GM18951 (cell line): ENCODE measurements around the gene RCBTB2.

Experiments
- POLR2A ChIP-seq: IDR thresholded peaks from 4 replicates; pipeline ENCODE4 v1.6.1; 2011; ENCODE audit warnings: mild to moderate bottlenecking; ENCODE audit not compliant: insufficient read length, insufficient read depth; ENCODE audit errors: extremely low read depth
- in situ Hi-C: fragments of 300-500 bp; cut with MboI; formaldehyde crosslinking; loops from one replicate; pipeline ENCODE4 v1.12.0; 2022; ENCODE audit warnings: low sequenced_read_pairs, mixed read lengths, inconsistent platforms; ENCODE audit not compliant: unreplicated experiment

The RCBTB2 gene

DNA sequence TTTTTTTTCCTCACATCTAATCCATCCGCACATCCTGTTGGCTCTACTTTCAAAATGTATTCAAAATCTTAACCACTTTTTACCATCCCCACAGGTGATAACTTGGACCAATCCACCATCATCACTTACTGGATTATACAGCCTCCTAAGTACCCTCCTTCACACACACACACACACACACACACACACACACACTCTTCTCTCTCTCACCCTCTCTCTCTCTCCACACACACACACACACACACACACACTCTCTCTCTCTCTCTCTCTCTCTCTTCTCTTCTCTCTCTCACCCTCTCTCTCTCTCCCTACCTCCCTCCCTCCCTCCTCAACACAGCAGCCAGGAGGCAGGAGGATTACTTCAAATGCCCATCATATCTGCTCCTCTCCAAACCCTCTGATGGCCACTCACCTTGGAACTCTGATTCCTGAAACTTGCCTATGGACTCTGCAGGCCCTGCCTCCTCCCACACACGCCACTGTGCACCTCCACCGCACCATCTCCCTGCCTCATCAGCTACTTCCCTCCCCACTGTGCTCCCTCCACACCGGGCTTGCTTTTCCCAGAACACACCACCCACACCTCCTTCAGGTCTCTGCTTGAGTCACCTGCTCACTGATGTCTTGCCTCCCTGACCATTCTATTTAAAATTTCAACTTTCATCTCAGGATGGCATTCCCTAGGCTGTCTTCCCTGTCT is 39.7 kb downstream of the RCBTB2 start:
- in situ Hi-C loops = loop anchor here (10.0 kb wide), 1 partner anchor 82 kb away; no protein-coding TSS in a partner anchor
- TF ChIP-seq POLR2A = no peak

DNA sequence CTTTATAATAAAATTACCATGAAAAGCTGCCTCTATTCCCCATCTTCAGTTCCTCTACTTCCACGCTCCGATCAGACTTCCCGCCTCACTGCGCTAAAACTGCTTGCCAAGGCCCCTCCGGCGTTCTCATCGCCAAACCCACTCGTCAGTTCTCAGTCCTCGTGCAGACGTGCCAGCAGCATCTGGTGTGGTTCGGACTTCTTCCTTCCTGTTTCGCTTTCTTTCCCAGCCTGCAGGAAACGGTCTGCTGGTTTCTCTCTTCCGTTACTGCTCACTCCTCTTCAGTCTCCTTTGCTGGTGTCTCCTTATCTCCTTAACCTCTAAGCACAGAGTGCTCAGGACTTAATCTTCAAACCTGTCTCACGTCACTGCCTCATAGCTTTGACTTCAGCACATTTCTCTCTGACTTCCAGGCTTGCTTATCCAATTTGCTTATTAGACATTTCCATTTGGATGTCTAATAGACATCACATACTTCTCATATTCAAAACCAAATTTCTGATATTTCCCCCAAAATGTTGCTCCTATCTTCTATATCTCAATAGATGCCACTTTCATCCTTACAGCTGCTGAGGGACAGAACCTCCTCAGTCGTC is 40.3 kb downstream of the RCBTB2 start:
- peak; percentile 71 for TF ChIP-seq POLR2A
- in situ Hi-C loops = loop anchor here (10.0 kb wide), 1 partner anchor 82 kb away; no protein-coding TSS in a partner anchor

DNA sequence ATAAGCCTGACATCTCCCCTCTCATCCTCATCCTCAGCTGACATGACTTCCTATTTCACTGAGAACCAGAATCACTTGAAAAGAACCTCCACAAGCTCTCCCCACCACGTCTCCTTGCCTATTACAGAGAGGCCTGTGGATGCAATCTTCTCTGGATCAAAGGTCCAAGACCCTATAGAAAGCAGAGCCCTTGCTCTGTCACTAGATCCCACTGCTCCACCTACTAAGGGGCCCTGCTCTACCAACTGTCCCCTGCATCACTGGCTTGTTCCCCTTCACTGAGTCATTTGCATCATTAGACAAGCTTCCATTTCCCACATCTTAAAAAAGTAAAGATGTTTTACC is 40.8 kb downstream of the RCBTB2 start:
- peak; percentile 57 for TF ChIP-seq POLR2A
- in situ Hi-C loops = loop anchor here (10.0 kb wide), 1 partner anchor 83 kb away; no protein-coding TSS in a partner anchor

DNA sequence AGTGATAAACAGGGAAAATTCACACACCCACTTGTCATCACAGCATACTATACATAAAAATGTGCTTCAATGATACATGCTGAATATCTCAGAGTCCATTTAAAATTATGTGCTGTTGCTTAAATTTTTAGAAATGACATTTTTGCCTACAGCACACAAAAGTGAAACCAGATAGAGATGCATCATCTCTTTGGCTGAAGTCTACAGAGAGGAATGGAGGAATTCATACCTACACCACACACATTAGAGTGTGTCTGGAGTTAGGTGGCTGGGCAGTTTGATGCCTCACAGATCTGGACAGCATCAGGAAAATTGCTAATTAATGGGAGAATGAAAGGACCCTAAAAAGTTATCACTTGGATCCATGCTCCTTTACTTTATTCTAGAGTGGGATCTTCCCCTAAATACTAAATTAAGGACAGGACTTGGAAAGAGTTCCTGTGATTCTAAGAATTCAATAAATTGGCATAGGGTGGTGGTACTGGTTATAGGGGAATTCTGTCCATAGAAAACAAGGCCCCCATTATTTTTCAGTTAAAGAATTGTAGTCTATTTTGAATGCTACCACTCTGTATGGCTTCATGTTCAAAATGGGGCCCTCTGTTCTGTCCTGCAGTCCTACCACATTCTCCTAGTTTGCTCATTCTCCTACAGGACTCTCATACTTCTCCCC is 41.3 kb downstream of the RCBTB2 start:
- TF ChIP-seq POLR2A = peak; percentile 43

DNA sequence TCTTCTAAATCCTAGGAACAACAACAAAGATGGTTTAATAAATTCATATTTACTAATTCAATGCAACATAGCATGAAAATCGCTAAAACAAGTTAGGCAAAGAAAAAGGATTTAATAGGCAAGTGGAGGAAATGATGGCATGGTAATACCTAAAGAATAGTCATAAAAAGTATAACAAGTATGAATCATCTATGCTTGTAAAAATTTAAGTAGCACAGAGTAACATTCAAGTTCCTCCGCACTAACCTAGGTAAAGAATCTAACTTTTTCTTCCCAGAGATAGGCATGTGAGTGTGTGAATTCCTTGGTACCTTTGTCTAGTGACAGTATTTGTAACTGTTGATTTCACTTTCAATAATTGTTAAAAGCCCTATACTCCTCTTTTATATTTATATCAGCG is 42.6 kb downstream of the RCBTB2 start:
- TF ChIP-seq POLR2A = no peak
- in situ Hi-C loops = loop anchor here (10.0 kb wide), 1 partner anchor 85 kb away; no protein-coding TSS in a partner anchor

More for the DNA sequence above, 41.3 kb downstream of the RCBTB2 start:
- in situ Hi-C loops = loop anchor here (10.0 kb wide), 1 partner anchor 83 kb away; no protein-coding TSS in a partner anchor

DNA sequence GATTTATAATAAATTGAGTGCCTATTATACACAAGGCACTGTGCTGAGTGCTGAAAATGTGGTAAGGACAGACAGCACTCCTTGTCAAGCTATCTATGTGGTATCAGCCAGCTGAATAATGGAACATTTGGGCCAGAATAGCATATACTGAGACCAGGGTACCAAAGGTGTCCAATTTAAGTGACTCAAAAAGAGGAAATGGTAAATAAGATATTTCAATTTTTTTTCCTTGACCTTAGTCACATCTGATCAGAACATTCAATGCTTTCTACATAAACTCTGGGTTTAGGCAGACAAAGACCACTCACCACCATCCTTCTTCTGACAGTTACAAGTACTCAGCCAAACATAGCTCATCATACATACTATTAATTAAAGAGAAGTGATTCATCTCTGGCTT is 43.2 kb downstream of the RCBTB2 start:
- in situ Hi-C loops = loop anchor here (10.0 kb wide), 1 partner anchor 85 kb away; no protein-coding TSS in a partner anchor

DNA sequence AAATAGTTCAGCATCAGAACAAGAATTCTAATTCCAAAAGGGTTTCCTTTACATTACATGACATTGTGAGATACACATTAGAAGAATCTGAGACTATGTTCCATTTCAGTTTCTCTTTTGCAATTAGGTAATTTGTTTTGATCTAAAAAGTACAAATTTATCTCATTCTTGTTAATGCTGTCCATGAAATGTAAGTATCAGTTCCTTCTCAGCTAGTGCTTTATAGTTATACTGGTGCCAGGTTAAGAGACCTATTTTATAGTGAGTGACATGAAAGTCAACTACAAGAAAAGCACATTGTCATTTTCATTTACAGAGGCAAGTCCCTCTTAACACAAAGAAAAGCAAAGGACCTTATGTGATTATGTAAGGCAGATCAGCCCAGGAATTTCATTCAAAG is 43.9 kb downstream of the RCBTB2 start:
- TF ChIP-seq POLR2A = peak; percentile 5
- in situ Hi-C loops = no loop called here

More for the DNA sequence above, 43.2 kb downstream of the RCBTB2 start:
- no peak for TF ChIP-seq POLR2A

DNA sequence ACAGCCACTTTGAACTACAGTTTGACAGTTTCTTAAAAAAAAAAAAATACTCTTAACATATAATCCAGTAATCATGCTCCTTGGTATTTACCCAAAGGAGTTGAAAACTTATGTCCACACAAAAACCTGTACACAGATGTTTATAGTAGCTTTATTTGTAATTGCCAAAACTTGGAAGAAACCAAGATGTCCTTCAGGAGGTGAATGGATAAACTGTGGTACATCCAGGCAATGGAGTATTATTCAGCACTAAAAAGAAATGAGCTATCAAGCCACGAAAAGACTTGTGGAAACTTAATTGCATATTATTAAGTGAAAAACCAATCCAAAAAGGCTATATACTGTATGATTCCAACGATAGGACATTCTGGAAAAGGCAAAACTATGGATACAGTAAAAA is 44.9 kb downstream of the RCBTB2 start:
- TF ChIP-seq POLR2A = no peak
- in situ Hi-C loops = no loop called here

DNA sequence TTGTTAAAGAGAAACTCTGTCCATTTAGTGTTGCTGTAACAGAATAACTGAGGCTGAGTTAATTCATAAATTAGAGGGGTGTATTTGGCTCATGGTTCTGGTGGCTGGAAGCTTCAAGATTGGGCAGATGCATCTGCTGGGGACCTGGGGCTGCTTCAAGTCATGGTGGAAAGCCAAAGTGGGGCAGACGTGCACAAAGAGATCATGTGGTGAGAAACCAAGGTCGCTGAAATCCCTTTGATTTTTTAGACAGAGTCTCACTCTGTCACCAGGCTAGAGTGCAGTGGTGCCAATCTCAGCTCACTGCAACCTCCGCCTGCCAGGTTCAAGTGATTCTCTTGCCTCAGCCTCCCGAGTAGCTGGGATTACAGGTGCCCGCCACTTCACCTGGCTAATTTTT is 46.0 kb downstream of the RCBTB2 start:
- in situ Hi-C loops = no loop called here
- TF ChIP-seq POLR2A = peak; percentile 22

DNA sequence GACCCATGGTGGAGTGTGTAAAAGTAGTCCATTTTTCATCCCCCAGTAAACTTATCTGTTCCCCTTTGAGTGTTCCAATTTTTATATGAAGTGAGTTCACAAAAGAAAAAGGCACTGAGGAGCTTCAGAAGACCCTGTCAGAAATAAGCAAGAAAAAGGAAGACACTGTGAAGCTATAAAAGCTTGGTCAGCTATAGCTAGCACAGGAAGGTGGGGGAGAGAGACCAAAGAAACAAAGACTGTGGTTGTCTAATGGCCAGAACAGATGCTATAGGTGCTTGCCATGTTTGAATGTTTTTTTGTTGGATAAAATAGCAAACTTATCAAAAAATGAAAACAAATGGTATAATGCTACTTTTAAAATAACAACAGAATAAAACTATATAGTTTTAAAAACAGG is 46.5 kb downstream of the RCBTB2 start:
- in situ Hi-C loops = no loop called here
- no peak for TF ChIP-seq POLR2A

DNA sequence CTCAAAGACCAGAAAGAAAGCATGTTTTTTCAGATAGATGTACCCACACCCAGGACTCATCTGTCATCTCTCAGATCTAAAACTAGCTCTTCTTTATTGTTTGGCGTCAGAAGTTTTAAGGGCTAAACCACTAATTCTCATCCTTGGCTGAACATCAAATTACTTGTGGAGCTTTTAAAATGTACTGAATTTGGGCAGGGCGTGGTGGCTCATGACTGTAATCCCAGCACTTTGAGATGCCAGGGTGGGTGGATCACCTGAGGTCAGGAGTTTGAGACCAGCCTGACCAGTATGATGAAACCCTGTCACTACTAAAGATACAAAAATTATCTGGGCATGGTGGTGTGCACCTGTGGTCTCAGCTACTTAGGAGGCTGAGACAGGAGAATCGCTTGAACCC is 47.4 kb downstream of the RCBTB2 start:
- no peak for TF ChIP-seq POLR2A
- in situ Hi-C loops = no loop called here

DNA sequence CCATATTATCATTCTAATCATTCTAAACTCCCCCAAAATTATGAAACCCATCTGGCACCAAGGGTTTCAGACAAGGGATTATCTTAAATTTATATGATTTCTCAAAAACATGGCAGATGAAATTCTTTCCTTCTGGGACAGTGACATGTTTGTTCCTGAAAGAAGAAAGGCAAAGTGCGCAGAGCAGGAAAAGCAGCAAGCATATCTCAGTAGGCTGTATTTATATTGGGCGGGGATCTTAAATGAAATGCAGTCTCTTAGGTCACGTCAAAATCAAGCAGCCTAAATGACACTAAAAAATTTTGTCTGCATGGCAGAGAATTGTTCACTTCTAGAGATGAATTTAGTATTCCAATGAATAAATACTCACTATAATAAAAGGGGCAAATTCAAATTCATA is 49.3 kb downstream of the RCBTB2 start:
- in situ Hi-C loops = no loop called here
- no peak for TF ChIP-seq POLR2A

DNA sequence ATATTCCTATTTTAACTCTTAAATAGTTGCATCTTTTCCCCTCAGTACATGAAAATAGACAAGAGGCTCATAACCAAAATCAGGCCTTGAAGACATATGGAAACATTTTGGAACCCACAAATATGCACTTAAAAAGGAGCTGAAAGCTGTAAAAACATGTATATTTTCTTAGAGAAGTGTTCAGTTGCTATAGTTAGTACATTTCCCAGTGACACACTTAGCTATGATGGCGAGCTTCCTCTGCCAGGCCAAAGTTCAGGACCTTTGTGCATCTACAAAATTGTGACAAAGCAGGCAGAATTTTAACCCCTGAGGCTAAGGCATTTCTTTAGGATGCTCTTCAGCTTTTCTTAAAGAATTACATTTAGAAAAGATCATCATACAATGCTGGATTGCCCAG is 54.5 kb downstream of the RCBTB2 start:
- no peak for TF ChIP-seq POLR2A
- in situ Hi-C loops = no loop called here
